Measurements from ENCODE around the gene SH3GL1. TPM values are rescaled to one million over a fixed set of nuclear protein-coding genes. Genes with fewer than 3 reads are reported as not detected.

The SH3GL1 gene
- total and polyA plus RNA-seq, 4 donors, result 37.7 to 69.7 (median 57.5) TPM

DNA sequence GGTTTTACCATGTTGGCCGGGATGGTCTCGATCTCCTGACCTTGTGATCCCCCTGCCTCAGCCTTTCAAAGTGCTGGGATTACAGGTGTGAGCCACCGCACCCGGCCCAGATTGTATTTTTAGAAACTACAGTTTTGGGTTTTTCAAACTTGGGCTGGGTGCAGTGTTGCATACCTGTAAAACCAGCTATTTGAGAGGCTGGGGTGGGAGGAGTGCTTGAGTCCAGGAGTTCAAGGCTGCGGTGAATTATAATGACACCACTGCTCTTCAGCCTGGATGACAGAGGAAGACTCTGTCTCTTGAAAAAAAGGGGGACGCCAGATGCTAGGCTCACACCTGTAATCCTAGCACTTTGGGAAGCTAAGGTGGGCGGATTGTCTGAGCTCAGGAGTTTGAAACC lies 6.3 kb upstream of the SH3GL1 start:
- Histone ChIP-seq H3K9me3 (ENCODE audit: control insufficient read depth, low read length) (no peaks in the 10 kb centered on the region), H3K27me3 (ENCODE audit: control insufficient read depth in 1 of 2, insufficient read depth in 2 of 2, low read length in 1 of 2) (no peaks in the 10 kb centered on the region), H3K4me1 (ENCODE audit: control insufficient read depth in 1 of 2, insufficient read depth in 2 of 2, low read length in 2 of 2) (no peaks in the 10 kb centered on the region), H3K27ac (ENCODE audit: low read depth in 1 of 2, low read length in 2 of 2) (no peak overlapping the region), H3K36me3 (ENCODE audit: control insufficient read depth in 1 of 2, insufficient read depth in 2 of 2, low read length in 1 of 2) (no peaks in the 10 kb centered on the region), H3K4me3 (ENCODE audit: low read length in 2 of 2) (no peak overlapping the region)
- intact Hi-C loops (cut with DNase I), result no loop called here
- WGBS, 2 donors, result 92 to 95% methylated on average over 7 of the region's 7 CpGs
- DNase-seq (no peak), ATAC-seq (ENCODE audit: low FRiP score) (no peak)

DNA sequence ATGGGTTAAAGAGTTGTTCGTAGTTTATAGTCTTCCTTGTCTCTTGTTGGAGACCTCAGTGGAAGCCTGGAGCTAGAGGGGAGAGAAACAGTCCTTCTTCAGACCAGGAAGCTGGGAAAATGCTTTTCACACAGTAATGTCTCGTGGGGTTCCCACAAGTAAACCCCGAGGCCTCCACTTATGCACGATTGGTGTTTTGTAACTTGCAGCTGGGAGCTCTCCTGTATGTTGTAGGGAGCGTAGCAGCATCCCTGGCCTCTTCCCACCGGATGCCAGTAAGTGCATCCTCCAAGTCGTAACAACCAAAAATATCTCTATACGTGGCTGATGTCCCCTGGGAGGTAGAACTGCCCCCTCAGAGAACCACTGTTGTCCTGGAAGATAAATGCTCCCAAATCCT lies 5.6 kb upstream of the SH3GL1 start:
- ATAC-seq (ENCODE audit: low FRiP score) (no peak), DNase-seq (no peak)
- Histone ChIP-seq H3K4me1 (ENCODE audit: control insufficient read depth in 1 of 2, insufficient read depth in 2 of 2, low read length in 2 of 2) (no peaks in the 10 kb centered on the region), H3K4me3 (ENCODE audit: low read length in 2 of 2) (no peak overlapping the region), H3K36me3 (ENCODE audit: control insufficient read depth in 1 of 2, insufficient read depth in 2 of 2, low read length in 1 of 2) (no peaks in the 10 kb centered on the region), H3K9me3 (ENCODE audit: control insufficient read depth, low read length) (no peaks in the 10 kb centered on the region), H3K27ac (ENCODE audit: low read depth in 1 of 2, low read length in 2 of 2) (no peak overlapping the region), H3K27me3 (ENCODE audit: control insufficient read depth in 1 of 2, insufficient read depth in 2 of 2, low read length in 1 of 2) (no peaks in the 10 kb centered on the region)
- 89 to 90% methylated on average over 8 of the region's 8 CpGs for WGBS, 2 donors
- intact Hi-C loops (cut with DNase I), result no loop called here

DNA sequence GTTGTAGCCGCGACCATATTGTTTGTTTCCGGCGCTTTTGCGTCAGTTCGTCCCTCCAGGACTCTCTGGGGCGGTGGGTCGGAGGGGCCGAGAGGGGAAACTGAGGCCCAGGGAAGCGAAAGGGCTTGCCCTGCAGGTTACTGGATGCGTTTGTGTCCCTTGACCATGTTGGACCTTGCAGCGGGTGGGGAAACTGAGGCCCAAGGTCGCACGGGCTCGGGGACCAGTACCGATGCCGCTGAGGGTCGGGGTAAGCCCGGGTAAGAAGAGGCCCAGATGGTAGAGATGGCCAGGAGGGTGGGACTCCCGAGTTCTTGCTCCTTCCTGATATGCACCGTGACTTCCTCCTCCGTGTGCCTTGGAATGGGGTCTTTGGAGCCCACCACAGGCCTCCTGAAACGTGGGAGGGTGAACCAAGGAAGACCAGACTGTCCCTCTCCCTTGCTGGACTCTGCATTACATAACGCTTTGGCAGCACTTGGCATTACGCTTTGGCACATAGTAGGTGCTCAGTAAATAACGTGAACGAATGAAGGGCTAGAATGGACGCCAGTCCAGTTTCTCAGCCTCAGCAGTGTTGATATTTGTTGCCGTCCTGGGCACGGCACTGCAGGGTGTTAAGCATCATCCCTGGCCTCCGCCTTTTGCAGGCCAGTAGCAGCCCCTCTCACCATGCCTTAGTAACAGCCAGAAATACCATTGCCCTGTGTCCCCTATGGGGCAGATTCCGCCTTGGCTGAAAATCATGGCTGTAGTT lies 2.8 kb upstream of the SH3GL1 start:
- no peaks in the 10 kb centered on the region for H3K4me1 ChIP-seq (ENCODE audit: control insufficient read depth in 1 of 2, insufficient read depth in 2 of 2, low read length in 2 of 2)
- H3K36me3 ChIP-seq (ENCODE audit: control insufficient read depth in 1 of 2, insufficient read depth in 2 of 2, low read length in 1 of 2), result no peaks in the 10 kb centered on the region
- H3K27me3 ChIP-seq (ENCODE audit: control insufficient read depth in 1 of 2, insufficient read depth in 2 of 2, low read length in 1 of 2), result no peaks in the 10 kb centered on the region
- DNase-seq (no peak), ATAC-seq (ENCODE audit: low FRiP score) (no peak)
- H3K4me3 ChIP-seq (ENCODE audit: low read length in 2 of 2), result peak overlapping the region; percentile 24 to 40
- no peak overlapping the region for H3K27ac ChIP-seq (ENCODE audit: low read depth in 1 of 2, low read length in 2 of 2)
- H3K9me3 ChIP-seq (ENCODE audit: control insufficient read depth, low read length), result no peaks in the 10 kb centered on the region
- intact Hi-C loops (cut with DNase I), result loop anchor here (2.0 to 5.0 kb wide), 5 partner anchors 54 to 156 kb away; partner anchors contain the start of genes UBXN6 (in 2 of the 2), MPND (in 1 of the 2) and YJU2 (in 1 of the 2)
- 10 to 11% methylated on average over 32 of the region's 32 CpGs for WGBS, 2 donors

DNA sequence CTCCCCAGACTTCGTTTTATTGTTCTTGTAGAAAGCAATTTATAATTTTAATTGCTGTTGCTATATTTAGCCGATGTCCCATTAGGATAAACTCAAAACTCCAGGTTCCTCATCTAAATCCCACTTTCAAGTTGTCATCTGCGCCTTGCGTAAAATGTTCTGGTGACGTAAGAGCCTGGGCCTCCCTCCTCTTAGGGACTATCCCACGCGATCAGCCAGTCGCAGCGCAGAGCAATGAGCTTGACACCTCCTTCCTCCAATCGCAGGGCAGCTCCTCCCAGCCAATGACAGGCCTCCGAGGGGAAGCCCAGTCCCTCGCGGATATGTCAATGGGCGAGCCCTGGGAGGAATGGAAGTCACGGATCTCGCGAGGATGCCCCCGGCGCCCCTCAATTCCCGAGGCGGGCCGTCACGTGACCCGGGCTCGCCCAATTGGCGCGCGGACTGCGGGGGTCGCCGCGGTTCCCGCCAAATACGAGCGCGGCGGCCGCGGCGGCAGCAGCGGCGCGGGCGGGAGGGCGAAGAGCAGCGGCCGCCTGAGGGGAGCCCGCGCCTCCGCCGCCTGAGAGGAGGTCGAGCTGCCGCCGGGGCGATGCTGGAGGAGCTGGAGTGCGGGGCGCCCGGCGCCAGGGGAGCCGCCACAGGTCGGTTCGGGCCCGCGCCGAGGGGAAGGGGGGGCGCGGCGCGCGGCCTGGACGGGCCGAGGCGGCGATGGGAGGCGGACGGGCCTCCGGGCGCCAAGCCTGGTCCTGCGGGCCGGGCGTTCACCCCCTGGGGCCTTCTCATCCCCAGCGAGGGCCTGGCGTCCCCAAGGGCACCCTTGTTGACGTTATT lies 2.0 kb upstream of the SH3GL1 start, which contains the start of gene CHAF1A:
Gene CHAF1A (plus strand): TSS at position 470 of the 834 bp plus-strand sequence. CDS start 123 bp downstream, at position 593.
- Histone ChIP-seq H3K4me3 (ENCODE audit: low read length in 2 of 2) (peak within 1 kb of the TSS; percentile 24 to 40), H3K36me3 (ENCODE audit: control insufficient read depth in 1 of 2, insufficient read depth in 2 of 2, low read length in 1 of 2) (no peaks in the 10 kb centered on the region), H3K27me3 (ENCODE audit: control insufficient read depth in 1 of 2, insufficient read depth in 2 of 2, low read length in 1 of 2) (no peaks in the 10 kb centered on the region), H3K9me3 (ENCODE audit: control insufficient read depth, low read length) (no peaks in the 10 kb centered on the region), H3K4me1 (ENCODE audit: control insufficient read depth in 1 of 2, insufficient read depth in 2 of 2, low read length in 2 of 2) (no peaks in the 10 kb centered on the region), H3K27ac (ENCODE audit: low read depth in 1 of 2, low read length in 2 of 2) (peak within 1 kb of the TSS in 1 of 2 donors; percentile 41)
- intact Hi-C loops (cut with DNase I), result loop anchor here (2.0 to 5.0 kb wide), 5 partner anchors 54 to 155 kb away; partner anchors contain the start of genes UBXN6 (in 2 of the 2), MPND (in 1 of the 2) and YJU2 (in 1 of the 2)
- 0 to 1% methylated on average over 57 to 84 of the region's 84 CpGs for WGBS, 2 donors
- ATAC-seq (ENCODE audit: low FRiP score) (peak; percentile 96), DNase-seq (peak; percentile 100)

DNA sequence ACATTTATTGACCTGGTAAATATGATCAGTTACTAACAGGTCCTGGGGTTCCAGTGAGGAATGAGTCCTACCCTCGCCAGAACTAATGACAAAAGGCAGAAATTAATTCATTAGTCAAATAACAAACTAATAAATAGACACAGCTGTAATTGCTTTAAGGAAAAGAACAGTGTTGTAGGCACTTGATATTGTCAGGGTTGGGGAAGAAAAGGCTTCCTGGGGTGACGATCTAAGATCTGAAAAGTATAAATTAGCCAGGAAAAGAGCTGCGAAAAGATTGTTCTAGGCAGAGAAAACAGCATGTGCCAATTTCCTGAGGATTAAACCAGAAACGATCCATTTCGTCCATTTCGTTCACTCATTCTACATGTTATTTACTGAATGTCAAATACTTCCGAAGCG lies 1.4 kb upstream of the SH3GL1 start:
- Histone ChIP-seq H3K9me3 (ENCODE audit: control insufficient read depth, low read length) (no peaks in the 10 kb centered on the region), H3K27ac (ENCODE audit: low read depth in 1 of 2, low read length in 2 of 2) (peak overlapping the region in 1 of 2 donors; percentile 41), H3K4me1 (ENCODE audit: control insufficient read depth in 1 of 2, insufficient read depth in 2 of 2, low read length in 2 of 2) (no peaks in the 10 kb centered on the region), H3K4me3 (ENCODE audit: low read length in 2 of 2) (peak overlapping the region; percentile 20 to 32), H3K36me3 (ENCODE audit: control insufficient read depth in 1 of 2, insufficient read depth in 2 of 2, low read length in 1 of 2) (no peaks in the 10 kb centered on the region), H3K27me3 (ENCODE audit: control insufficient read depth in 1 of 2, insufficient read depth in 2 of 2, low read length in 1 of 2) (no peaks in the 10 kb centered on the region)
- WGBS, 2 donors, result 0 to 2% methylated on average over 8 of the region's 8 CpGs
- ATAC-seq (ENCODE audit: low FRiP score) (no peak), DNase-seq (no peak)
- intact Hi-C loops (cut with DNase I), result loop anchor here (2.0 to 5.0 kb wide), 5 partner anchors 55 to 154 kb away; partner anchors contain the start of genes UBXN6 (in 2 of the 2), MPND (in 1 of the 2) and YJU2 (in 1 of the 2)

DNA sequence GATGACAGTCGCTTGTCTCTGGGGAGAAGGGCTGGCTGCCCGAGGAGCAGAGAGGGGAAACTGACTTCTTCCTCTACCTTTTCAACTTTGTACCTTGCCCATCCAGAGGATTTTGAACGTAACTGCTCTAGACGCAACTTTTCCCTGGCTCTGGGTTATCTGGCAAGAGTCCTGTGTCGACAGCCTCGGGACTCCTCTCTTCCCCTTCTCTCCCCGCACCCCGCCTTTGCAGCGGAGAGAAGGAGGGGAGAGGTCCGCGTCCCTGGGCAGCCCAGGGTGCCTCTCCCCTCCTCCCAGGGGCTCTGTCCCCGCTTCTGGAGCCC lies 574 bp downstream of the SH3GL1 start:
- Histone ChIP-seq H3K27ac (ENCODE audit: low read depth in 1 of 2, low read length in 2 of 2) (peak overlapping the region; percentile 25 to 53), H3K9me3 (ENCODE audit: control insufficient read depth, low read length) (no peaks in the 10 kb centered on the region), H3K36me3 (ENCODE audit: control insufficient read depth in 1 of 2, insufficient read depth in 2 of 2, low read length in 1 of 2) (no peaks in the 10 kb centered on the region), H3K27me3 (ENCODE audit: control insufficient read depth in 1 of 2, insufficient read depth in 2 of 2, low read length in 1 of 2) (no peaks in the 10 kb centered on the region), H3K4me1 (ENCODE audit: control insufficient read depth in 1 of 2, insufficient read depth in 2 of 2, low read length in 2 of 2) (no peaks in the 10 kb centered on the region), H3K4me3 (ENCODE audit: low read length in 2 of 2) (peak overlapping the region; percentile 62 to 98)
- 0 to 1% methylated on average over 8 to 12 of the region's 12 CpGs for WGBS, 2 donors
- DNase-seq, result no peak
- intact Hi-C loops (cut with DNase I), result loop anchor here (1.0 to 5.0 kb wide), 5 partner anchors 57 to 152 kb away; partner anchors contain the start of genes MPND (in 1 of the 2), UBXN6 (in 1 of the 2) and YJU2 (in 1 of the 2)
- ATAC-seq (ENCODE audit: low FRiP score), result peak; percentile 9

DNA sequence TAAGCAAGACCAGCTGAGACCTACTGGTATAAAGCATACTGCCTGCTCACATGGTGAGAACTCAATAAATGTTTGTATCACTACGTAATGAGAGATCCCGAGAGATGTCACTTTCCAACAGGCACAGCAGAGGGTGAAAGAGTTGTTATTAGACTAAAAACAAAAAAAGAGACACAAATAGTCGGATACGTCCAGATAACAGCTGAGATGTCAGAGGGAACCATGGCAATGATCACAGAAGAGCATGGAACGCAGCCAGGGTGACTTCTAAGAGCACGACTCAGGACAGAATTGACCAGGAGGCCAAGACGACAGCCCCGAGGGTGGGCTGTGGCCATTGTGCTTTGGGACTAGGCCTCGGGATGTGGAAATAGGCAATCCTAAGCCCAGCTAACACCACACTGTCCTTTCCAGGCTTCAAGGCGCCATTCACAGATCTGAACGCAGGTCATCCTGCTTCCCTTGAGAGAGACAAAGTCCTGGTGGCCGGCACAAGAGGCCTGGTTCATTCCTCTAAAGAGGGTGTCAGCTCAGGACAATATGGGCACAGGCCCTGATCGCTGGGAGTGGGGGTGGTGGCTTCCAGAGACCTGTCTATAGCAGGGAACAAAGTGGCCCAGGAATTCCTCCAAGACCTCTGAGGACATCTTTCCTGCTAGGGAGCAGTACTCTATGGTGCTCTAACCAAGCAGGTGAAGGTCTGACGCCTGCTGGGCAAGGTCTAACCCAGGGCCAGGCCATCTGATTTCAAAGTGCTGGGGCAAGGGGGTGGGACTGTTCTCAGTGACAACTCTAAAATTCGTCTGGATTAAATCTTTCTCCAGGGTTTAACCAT lies 3.2 kb downstream of the SH3GL1 start:
- intact Hi-C loops (cut with DNase I), result no loop called here

More for the DNA sequence above, 3.2 kb downstream of the SH3GL1 start:
- Histone ChIP-seq H3K27me3 (ENCODE audit: control insufficient read depth in 1 of 2, insufficient read depth in 2 of 2, low read length in 1 of 2) (no peaks in the 10 kb centered on the region), H3K9me3 (ENCODE audit: control insufficient read depth, low read length) (no peaks in the 10 kb centered on the region), H3K27ac (ENCODE audit: low read depth in 1 of 2, low read length in 2 of 2) (no peak overlapping the region), H3K4me3 (ENCODE audit: low read length in 2 of 2) (no peak overlapping the region), H3K36me3 (ENCODE audit: control insufficient read depth in 1 of 2, insufficient read depth in 2 of 2, low read length in 1 of 2) (no peaks in the 10 kb centered on the region), H3K4me1 (ENCODE audit: control insufficient read depth in 1 of 2, insufficient read depth in 2 of 2, low read length in 2 of 2) (no peaks in the 10 kb centered on the region)
- DNase-seq (no peak), ATAC-seq (ENCODE audit: low FRiP score) (no peak)
- WGBS, 2 donors, result 77 to 78% methylated on average over 15 of the region's 15 CpGs
